GM19099 (cell line): ENCODE measurements around the gene YIPF3.

Experiments used
- POLR2A ChIP-seq: IDR thresholded peaks from 3 replicates; pipeline ENCODE4 v1.6.1; 2011; ENCODE audit warnings: low read depth; ENCODE audit not compliant: insufficient read length; ENCODE audit errors: extremely low read depth

Gene YIPF3

GRCh38 chr6:43497129-43497396 is 19.7 kb downstream of the YIPF3 start:
- no peak for TF ChIP-seq POLR2A

GRCh38 chr6:43496370-43497128 is 20.2 kb downstream of the YIPF3 start:
- TF ChIP-seq POLR2A: no peak

GRCh38 chr6:43495409-43495941 is 21.3 kb downstream of the YIPF3 start:
- no peak for TF ChIP-seq POLR2A

GRCh38 chr6:43494766-43495165 is 22.0 kb downstream of the YIPF3 start:
- no peak for TF ChIP-seq POLR2A

- TF ChIP-seq POLR2A: no peak
Observed at GRCh38 chr6:43494321-43494720, 22.4 kb downstream of the YIPF3 start.

- no peak for TF ChIP-seq POLR2A
Observed at GRCh38 chr6:43493833-43494232, 22.9 kb downstream of the YIPF3 start.

GRCh38 chr6:43493230-43493629 is 23.5 kb downstream of the YIPF3 start:
- TF ChIP-seq POLR2A: no peak

GRCh38 chr6:43492673-43493072 is 24.1 kb downstream of the YIPF3 start:
- TF ChIP-seq POLR2A: no peak

GRCh38 chr6:43491750-43492661 is 24.7 kb downstream of the YIPF3 start:
- no peak for TF ChIP-seq POLR2A

GRCh38 chr6:43490523-43490939 is 26.2 kb downstream of the YIPF3 start:
- TF ChIP-seq POLR2A: no peak

GRCh38 chr6:43489277-43490072 is 27.3 kb downstream of the YIPF3 start:
- no peak for TF ChIP-seq POLR2A

GRCh38 chr6:43488667-43489276 is 28.0 kb downstream of the YIPF3 start:
- no peak for TF ChIP-seq POLR2A

GRCh38 chr6:43481591-43482236 is 35.0 kb downstream of the YIPF3 start:
- no peak for TF ChIP-seq POLR2A

- no peak for TF ChIP-seq POLR2A
Observed at GRCh38 chr6:43481075-43481474, 35.7 kb downstream of the YIPF3 start.
